GM19463 (cell line): ENCODE data around the gene SPECC1L.

Experiments used
- ATAC-seq: cut with Tn5 transposase; IDR thresholded peaks from one replicate; pipeline ENCODE4 v1.9.1; 2021; ENCODE audit warnings: mild to moderate bottlenecking, moderate library complexity; ENCODE audit not compliant: unreplicated experiment

SPECC1L gene

DNA sequence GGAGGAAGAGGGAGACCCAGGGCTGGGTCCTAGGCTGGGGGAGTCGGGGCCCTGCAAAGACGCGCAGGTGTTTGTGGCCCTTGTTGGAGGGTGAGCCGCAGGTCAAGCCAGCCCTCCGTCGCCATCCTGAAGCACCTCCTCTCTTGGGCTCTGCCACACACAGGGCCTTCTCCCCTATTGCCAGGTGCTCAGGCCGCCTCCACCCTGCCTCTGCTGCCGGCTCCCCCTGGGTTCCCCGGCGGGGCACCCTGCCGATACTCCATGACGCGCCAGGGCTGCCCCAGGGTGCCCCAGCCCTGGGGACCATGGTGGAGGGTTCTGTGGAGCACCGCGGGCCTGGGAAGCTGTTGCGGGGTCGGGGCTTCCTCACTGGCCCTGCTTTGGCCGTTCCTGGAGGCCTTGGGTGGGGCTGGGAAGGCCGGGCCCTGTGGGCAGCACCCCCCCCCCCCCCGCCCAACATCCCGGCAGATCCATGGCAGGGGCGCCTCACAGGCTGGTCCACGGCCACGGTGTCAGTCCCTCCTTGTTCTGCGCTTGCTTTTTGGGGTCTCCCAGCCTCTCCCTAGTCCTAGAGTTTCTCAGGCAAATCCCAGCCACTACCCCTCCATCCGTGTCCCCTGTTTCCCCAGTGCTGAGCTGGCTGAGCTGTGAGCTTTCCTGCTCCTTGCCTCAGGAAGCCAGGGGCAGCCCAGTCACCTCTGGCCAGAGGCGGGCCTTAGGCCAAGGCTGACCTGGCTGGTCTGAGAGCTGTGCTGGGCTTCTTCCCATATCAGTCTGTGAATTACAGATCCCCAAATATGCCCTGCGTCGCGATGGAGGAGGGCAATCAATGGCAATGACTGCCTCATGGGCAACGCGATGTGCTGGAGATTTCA, 154.5 kb downstream of the SPECC1L start:
- no peak for ATAC-seq

- no peak for ATAC-seq
These were observed 155.8 kb downstream of the SPECC1L start for GRCh38 chr22:24426436-24426835.

- peak; percentile 4 for ATAC-seq
These were observed 156.3 kb downstream of the SPECC1L start for GRCh38 chr22:24426851-24427499.

DNA sequence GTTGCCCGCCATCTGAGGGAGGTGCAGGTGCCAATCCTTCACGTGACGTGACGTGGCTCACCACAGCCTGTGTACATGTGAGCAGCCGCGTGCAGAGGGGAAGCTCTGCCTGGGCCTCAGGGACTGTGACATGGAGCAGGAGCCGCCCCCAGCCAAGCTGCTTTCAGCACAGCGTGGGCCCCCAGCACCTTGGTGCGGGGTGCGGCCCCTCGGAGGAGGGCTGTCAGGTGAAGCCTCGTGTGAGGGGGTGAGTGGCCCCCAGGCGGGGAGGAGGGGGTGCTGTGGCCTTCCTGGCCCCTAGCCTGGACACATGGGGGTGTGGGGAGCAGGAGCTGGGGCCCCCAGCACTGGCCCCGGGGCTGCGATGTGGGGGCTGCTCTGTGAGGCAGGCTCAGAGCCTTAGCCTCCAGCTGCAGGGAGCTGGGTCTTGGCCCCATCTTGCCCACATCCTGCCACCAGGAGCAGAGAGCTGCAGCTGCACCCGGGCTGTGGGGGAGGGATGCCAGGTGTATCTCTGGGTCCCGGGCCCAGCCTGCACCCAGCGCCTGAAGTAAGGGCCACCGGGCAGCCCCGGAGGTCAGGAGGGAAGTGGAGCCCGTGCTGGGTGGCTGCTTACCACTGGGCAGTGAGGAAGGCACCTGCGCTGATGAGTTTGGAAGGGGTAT, 157.0 kb downstream of the SPECC1L start, which contains the start of gene ADORA2A:
ADORA2A (plus strand) TSS at position 100 of the 665 bp plus-strand sequence. CDS start 5,806 bp downstream, outside the sequence.
- ATAC-seq, result peak; percentile 65

GRCh38 chr22:24428751-24429410, 158.2 kb downstream of the SPECC1L start:
- ATAC-seq, result no peak

DNA sequence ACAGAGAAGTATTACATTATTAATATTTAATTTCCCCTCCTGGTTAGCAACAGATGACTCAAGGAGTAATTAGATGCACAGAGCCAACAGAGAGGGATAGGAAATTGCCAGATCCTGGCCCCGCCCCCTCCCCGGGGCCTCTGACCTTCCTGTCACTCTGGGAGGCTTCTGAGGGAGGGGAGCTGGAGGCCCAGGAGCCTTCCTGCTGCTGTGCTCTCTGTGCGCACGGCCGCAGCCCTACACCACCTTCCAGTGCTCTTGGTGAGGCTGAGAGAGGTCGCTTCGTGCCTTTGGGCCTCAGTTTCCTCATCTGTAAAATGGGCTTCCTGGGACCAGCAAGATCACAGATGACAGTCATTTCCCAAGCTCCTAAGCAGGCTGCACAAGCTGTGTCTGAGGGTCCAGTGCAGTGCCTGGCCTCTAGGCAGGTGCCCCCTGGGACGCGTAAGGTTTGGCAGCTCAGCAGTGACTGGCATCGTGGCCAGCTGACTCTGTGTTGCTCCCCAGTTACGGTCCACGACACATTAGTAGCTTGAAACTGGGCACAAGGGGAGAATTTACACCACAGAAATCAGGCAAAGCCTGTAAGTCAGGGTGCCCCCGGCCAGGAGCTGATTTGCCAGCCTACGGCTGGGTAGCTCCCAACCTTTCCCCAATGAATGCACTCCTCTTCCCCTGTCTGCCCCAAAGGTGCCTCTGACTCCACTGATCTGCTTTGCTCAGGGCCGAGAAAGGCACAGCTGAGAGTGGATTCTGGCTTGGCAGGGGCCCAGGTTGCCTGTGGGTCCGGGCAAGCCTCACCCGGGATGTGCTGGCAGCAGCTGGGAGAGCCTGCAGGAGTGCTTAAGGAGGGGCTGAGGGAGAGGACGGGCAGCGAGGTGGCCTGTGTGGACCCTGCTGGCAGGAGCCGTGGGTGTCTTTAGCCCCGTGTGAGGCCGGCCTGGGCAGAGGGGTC, 159.1 kb downstream of the SPECC1L start:
- no peak for ATAC-seq

GRCh38 chr22:24430431-24431308, 160.0 kb downstream of the SPECC1L start:
- ATAC-seq, result no peak

DNA sequence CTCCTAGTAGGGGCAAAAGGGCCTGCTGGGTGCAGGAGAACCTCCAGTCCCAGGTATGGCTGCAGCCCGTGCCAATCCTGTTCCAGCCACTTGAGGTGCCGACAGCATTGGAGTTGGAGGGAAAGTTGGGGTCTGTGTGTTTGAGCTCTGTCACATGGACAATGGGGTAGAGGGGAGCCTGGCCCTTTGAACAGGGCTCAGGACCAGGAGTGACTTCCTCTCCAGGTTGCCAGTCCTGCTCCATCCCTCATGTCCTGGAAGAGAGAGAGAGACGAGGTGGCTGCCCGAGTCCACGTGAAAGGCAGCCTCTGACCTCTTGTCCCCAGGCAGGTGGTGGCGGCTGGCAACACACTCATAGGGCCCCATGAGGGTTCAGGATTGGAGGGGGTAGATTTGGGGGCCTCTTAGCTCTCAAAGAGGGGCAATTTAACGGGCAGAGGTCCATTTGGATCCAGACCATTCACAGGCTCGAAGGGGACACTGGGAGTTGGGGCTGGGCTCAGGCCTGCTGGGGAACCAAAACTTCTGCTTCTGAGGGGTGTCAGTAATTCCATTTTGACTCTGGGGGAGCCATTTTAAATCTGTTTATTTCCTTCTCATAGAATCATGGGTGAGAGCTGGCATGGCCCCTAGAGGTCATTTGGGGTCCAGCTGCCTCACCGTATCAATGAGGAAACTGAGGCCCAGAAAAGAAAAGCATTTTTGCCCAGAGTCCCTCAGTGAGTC, 160.8 kb downstream of the SPECC1L start:
- ATAC-seq, result no peak

GRCh38 chr22:24432059-24432853, 161.6 kb downstream of the SPECC1L start:
- no peak for ATAC-seq

- no peak for ATAC-seq
These were observed 162.6 kb downstream of the SPECC1L start for GRCh38 chr22:24433001-24433827.

DNA sequence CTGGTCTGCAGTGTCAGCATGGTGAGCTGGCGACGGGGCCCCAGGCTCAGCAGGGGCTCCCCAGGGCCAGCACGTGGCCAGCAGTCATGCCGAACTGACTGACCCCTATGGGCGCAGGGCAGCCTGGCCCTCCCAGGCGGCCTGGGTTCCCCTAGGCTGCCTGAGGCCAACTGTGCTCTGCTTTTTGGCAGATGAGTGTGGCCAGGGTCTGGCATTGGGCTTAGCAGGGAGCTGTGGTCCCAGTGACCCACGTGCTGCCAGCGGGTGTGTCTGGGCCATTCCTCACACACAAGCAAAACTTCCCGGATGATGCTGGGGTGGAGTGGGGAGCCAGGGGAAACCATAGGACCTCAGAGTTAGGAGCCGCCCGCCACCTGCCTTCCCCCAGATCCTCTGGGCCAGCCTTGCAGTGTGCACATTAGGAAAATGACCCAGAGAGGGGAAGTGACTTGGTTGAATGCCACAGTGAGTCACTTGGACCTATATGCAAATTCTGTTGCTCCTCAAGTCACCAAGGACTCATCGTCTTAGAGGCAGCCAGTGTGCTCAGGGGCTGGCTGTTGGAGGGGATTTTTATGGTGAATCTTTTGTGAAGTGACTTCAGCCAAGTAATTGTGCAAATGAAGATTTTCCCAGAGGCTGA, 163.3 kb downstream of the SPECC1L start:
- ATAC-seq, result peak; percentile 69

- ATAC-seq, result peak; percentile 53
These were observed 164.1 kb downstream of the SPECC1L start for GRCh38 chr22:24434471-24435322.

GRCh38 chr22:24435323-24435645, 164.7 kb downstream of the SPECC1L start:
- no peak for ATAC-seq

DNA sequence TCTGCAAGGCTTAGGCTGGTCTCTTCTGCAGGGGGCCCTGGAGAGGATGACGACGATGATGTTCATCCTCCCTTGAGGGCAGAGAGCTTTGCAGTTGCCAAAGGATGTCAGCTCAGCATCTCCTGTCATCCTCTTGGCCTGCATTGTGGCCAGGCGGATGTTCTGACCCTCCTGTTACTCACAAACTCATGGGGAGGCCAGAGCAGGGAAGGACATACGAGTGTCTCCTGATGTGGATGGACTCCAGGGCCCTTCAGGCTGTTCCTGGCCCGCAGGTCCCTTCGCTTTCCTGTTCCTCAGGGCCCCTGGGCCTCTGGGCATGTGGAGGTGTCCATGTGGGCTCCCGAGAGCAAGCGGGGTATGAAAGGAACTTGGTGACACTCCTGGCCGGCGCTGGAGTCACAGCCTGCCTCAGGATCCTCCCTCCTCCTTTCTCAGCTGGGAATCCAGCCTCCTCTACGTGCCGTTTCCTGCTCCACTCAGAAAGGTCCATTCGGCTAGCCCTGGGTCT, 165.3 kb downstream of the SPECC1L start:
- no peak for ATAC-seq

- ATAC-seq, result no peak
These were observed 165.9 kb downstream of the SPECC1L start for GRCh38 chr22:24436553-24436952.
